A549 treated with Mapracorat at 1 μM for 4 hours (cell line): ENCODE data around the gene WNK4. TPM values are rescaled to one million over a fixed set of nuclear protein-coding genes. Genes with fewer than 3 reads are reported as not detected.

ENCODE experiments used
- total RNA-seq: library from RNA; stranded (reverse); fragments of 200-300 nt; extraction: Qiagen RNA extraction; gene quantifications from 5 replicates; pipeline ENCODE4 v1.2.3, GENCODE V29; 2022

Gene WNK4
- total RNA-seq = 1.1 to 1.8 TPM (median 1.3 TPM) in 5 replicates

DNA sequence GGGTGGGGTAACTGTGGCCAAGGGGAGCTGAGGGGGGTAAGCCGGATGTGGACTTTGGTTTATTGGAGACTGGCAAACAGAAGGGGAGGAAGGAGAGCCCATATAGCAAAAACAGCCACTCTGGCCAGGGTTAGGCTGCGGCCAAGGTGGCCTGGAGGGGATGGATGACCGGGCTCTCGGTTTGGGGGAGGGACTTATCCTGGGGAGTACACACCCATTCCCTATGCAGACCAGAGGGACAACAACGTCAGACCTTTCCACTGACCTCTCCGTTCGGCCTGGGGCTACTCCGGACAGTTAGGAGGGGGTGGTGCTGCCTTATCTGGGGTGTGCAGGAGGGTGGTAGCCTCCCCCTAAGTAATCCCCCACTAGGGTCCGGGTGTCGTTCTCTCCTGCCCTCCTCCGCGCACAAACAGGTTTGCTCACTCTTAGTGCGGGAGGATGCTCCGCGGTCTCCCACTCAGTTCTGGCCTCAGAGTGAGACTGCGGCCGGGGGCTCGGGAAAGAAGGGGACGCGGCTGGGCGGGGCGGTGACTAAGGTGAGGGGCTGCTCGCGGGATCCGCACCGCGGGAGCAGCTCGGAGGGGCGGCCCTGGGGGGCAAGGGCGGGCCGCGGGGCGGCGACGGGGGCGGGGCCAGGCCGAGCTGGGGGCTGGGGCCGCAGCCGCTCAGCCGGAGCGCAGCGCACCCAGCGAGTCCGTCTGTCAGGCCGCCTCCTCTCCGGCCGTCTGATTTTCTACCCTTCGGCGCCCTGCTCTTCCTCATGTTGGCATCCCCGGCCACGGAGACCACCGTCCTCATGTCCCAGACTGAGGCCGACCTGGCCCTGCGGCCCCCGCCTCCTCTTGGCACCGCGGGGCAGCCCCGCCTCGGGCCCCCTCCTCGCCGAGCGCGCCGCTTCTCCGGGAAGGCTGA is at the start of gene WNK4:
Gene WNK4 (plus strand): TSS at position 675 of the 915 bp plus-strand sequence. CDS start 89 bp downstream, at position 764.

DNA sequence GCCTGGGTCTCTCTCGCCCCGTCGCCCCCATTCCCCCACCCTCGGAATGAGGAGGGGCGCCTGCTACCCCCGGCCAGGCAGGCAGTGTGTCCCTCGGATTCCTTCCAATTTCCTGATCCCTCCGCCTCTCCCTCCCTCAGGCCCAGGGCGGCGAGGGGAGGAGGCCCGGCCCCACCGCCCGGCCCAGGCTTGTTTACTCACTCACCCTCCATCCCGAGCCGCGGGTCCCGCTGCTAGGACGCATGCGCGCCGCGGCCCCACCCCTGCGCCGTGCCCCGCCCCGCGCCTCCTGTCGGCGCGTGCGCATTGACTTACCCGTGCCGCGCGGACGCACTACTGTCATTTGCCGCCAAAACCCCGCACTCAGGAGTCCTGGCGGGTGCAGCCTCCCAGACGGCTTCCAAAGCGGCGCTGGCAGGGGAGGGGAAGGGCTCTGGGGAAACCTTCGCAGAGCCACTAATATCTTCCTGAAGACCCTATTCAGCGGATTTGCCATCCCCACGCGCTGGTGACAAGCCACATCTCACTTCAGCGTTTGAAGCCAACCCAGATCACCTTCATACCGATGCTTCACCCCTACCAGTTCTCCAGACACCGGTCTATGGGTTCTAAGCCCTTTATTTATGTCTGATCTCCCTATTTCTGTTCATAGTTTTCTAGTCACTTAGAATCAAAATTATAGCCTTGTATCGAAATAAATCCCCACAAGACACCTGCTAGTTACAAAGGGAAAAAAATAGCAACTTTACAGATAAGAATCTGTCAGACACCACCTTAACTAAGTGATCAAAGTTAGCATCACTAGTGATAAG is 35.4 kb upstream of the WNK4 start, which contains the start of gene EZH1:
Gene EZH1 (minus strand): TSS at position 235 of the 812 bp plus-strand sequence. CDS start 16,099 bp downstream, outside the sequence.

DNA sequence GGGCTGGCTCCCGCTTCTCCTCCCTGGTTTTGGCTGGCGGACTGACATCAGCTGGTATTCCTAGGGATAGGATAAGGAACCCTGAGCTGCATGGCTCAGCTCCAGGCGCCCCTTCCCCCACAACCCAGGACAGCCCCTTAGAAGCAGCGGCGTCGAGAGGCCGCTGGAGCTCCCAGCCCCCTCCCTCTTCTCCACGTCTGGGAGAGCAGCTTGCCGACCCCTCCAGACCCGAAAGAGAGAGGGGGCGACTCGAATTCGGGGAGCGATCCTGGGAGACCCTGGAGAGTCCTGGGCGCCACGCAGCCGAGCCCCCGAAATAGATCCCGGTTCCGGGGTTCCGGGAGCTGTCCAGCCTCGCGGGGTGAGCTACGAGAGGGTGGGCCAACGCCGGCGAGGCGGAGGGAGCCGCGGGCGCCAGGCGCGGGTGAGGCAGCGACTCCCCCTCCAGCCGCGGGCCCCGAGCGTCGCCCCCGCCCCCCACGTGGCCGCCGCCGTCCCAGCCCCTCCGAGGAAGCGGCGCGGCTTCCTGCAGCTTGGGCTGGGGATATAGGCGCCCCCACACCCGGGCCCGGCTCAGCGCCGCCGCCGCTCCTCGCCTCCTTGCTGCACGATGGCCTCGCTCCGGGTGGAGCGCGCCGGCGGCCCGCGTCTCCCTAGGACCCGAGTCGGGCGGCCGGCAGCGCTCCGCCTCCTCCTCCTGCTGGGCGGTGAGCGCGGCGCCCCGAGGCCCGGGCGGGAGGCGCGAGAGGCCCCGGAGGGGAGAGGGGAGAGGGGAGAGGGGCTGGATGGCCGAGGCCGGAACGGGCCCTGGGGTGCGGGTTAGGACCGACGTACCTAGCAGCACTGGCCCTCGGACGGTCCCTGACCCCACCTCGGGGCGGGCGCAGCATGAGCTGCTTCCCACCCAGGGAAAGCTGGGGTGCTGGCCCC is 19.5 kb upstream of the WNK4 start, which contains the start of gene RAMP2:
Gene RAMP2 (plus strand): TSS at position 576 of the 930 bp plus-strand sequence. CDS start 35 bp downstream, at position 611.

DNA sequence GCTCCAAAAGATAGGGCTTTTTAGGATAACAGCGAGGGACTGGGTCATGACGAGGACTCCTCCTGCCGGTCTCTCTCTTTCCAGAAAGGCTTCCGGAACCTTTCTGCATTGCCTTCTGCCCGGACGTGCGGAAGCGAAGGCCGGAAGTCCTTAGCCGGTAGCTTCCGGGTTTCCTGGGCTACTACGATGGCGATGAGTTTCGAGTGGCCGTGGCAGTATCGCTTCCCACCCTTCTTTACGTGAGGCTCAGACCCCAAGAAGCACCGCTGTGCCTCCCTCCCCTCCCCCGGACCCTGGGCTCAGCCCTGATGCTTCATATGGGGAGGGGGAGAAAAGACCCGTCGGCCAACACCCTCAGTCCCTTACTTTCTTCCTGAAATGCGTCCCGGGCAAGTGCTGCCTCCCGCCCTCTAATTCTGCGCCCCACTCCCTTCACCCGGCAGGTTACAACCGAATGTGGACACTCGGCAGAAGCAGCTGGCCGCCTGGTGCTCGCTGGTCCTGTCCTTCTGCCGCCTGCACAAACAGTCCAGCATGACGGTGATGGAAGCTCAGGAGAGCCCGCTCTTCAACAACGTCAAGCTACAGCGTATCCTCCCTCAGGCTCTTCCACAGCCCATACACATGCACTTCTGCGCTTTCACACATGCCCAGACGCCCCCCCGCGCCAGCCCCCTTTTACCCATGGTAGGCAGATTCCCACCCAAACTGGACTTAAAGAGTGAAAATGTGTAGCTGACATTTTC is 6.9 kb upstream of the WNK4 start, which contains the start of gene VPS25:
Gene VPS25 (plus strand): TSS at position 160 of the 746 bp plus-strand sequence. CDS start 27 bp downstream, at position 187.

DNA sequence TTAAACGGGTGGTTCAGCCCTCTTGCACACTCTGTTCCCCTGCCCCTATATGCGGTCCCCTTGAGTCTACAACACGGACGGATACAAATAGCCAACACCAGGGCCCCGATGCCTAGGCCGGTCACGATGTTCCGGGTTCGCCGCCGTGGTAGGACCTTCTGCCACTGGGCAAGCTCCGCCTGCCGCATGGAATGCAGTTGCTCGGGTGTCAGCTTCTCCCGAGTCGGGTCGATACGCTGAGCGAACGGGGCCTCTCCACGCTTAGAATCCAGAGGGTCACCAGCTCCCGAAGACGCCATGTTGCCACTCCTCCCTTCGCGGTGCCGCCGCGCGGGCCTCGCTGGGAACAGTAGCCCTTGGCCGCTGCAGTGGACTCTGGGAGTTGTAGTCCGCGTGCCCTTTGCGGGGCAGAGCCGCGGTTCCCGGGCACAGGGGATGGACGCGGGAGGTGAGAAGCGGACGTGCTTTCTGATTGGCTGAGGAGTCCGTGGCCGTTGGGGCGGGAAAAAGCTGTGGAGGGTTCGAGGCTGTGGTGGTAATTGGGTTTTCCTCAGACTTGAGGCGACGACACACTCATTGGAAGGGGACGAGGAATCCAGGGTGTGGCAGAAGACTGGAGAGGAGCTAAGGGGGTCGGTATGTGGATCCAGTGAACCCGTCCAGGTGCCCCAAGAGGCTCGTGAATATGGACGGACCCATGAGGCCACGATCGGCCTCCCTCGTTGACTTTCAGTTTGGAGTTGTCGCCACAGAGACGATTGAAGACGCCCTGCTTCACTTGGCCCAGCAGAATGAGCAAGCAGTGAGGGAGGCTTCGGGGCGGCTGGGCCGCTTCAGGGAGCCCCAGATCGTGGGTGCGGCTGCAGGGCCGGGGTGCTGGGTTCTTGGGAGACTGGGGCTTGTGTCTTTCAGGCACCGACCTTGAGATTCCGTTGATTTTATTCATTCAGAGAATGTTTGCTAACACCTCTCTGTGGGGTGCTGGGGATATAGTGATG is 18.3 kb downstream of the WNK4 start, which contains the start of the genes CNTD1 and COA3:
Gene CNTD1 (plus strand): TSS at position 479 of the 998 bp plus-strand sequence. CDS start 207 bp downstream, at position 686.
Gene COA3 (minus strand): TSS at position 322 of the 998 bp plus-strand sequence. CDS start 23 bp downstream, at position 299.

DNA sequence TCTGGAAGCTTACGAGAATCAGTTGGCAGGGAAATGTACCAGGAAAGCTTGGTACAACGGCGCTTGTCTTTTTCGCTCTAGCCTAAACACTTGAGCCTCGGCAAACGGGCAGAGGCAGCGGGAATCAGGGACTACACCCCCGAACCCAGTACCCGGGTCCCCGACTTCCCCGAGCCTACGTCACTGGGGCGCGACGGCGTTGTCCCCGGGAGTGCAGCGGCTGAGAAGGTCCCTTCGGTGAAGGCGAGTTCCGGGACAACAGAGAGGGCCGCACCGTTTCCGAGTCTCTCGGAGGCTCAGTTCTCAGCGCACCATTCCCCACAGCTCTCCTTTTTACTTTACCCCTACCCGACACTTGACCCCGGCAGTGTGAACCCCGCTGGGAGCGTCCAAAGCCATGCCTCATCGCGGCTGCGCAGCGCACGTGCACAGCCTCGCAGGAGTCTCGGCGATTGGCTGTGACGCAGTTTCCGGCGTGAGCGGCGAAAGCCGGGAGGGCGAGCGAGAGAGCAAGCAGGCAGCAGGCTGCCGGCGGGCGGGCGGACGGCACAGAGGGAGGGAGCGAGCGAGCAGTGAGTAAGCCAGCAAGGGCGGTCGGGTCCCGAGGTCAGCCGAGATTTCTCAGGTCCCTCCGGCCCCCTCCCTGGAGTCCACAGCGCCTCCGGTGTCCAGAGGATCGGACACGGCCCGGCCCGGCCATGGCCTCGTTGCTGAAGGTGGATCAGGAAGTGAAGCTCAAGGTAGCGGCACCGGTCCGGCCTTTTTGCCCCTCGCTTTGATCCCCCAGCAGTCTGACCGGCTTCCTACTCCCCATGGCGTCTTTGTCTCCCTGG is 52.7 kb downstream of the WNK4 start, which contains the start of gene PSME3:
Gene PSME3 (plus strand): TSS at position 464 of the 833 bp plus-strand sequence. CDS start 235 bp downstream, at position 699.

GRCh38 chr17:42844271-42844670 is 63.9 kb downstream of the WNK4 start, which contains the start of gene AOC2:
AOC2 (plus strand) TSS chr17:42844580; CDS start chr17:42844627, 47 bp downstream.

Other genes with a start within 250 kb of the WNK4 start
- 31.0 to 51.3 TPM (median 43.8 TPM) in 5 replicates for gene NAGLU, start 244.4 kb upstream of the WNK4 start, total RNA-seq
- 0.89 to 1.8 TPM (median 1.5 TPM) in 5 replicates for gene HSD17B1, start 227.7 kb upstream of the WNK4 start, total RNA-seq
- gene COASY, start 218.5 kb upstream of the WNK4 start, total RNA-seq = 103 to 126 TPM (median 119 TPM) in 5 replicates
- 56.9 to 68.0 TPM (median 64.9 TPM) in 5 replicates for gene MLX, start 213.5 kb upstream of the WNK4 start, total RNA-seq
- 35.1 to 37.6 TPM (median 36.0 TPM) in 5 replicates for gene PSMC3IP, start 202.9 kb upstream of the WNK4 start, total RNA-seq
- gene RETREG3, start 171.2 kb upstream of the WNK4 start, total RNA-seq = 25.8 to 27.9 TPM (median 26.7 TPM) in 5 replicates
- gene TUBG1, start 170.9 kb upstream of the WNK4 start, total RNA-seq = 132 to 150 TPM (median 141 TPM) in 5 replicates
- gene TUBG2, start 121.3 kb upstream of the WNK4 start, total RNA-seq = 19.0 to 28.2 TPM (median 23.2 TPM) in 5 replicates
- 14.3 to 19.9 TPM (median 17.6 TPM) in 5 replicates for gene PLEKHH3, start 103.6 kb upstream of the WNK4 start, total RNA-seq
- gene CCR10, start 98.8 kb upstream of the WNK4 start, total RNA-seq = 0.29 to 0.53 TPM (median 0.33 TPM) in 5 replicates
- gene CNTNAP1, start 98.1 kb upstream of the WNK4 start, total RNA-seq = 3.8 to 6.4 TPM (median 5.9 TPM) in 5 replicates
- 9.6 to 11.7 TPM (median 10.4 TPM) in 5 replicates for gene EZH1, start 35.6 kb upstream of the WNK4 start, total RNA-seq
- 0.63 to 1.7 TPM (median 0.90 TPM) in 5 replicates for gene RAMP2, start 19.4 kb upstream of the WNK4 start, total RNA-seq
- 119 to 142 TPM (median 124 TPM) in 5 replicates for gene VPS25, start 7.2 kb upstream of the WNK4 start, total RNA-seq
- gene COA3, start 18.1 kb downstream of the WNK4 start, total RNA-seq = 120 to 140 TPM (median 127 TPM) in 5 replicates
- 0.10 TPM in 1 of 5 replicates, not detected in the others for gene CNTD1, start 18.3 kb downstream of the WNK4 start, total RNA-seq
- gene BECN1, start 43.7 kb downstream of the WNK4 start, total RNA-seq = 76.5 to 95.0 TPM (median 81.2 TPM) in 5 replicates
- gene PSME3, start 52.8 kb downstream of the WNK4 start, total RNA-seq = 226 to 265 TPM (median 232 TPM) in 5 replicates
- 1.7 to 2.7 TPM (median 1.8 TPM) in 5 replicates for gene AOC2, start 64.0 kb downstream of the WNK4 start, total RNA-seq
- gene AOC3, start 70.6 kb downstream of the WNK4 start, total RNA-seq = 1.1 to 2.0 TPM (median 1.4 TPM) in 5 replicates
- not detected in 5 replicates for gene G6PC1, start 120.2 kb downstream of the WNK4 start, total RNA-seq
- gene AARSD1, start 183.8 kb downstream of the WNK4 start, total RNA-seq = 54.2 to 63.4 TPM (median 55.0 TPM) in 5 replicates
- gene PTGES3L, start 199.5 kb downstream of the WNK4 start, total RNA-seq = 0.45 to 1.3 TPM (median 1.1 TPM) in 5 replicates
- 18.3 to 23.4 TPM (median 21.1 TPM) in 5 replicates for gene RUNDC1, start 200.0 kb downstream of the WNK4 start, total RNA-seq
- 2,842 to 4,004 TPM (median 3,048 TPM) in 5 replicates for gene RPL27, start 217.8 kb downstream of the WNK4 start, total RNA-seq
- 18.7 to 21.2 TPM (median 18.8 TPM) in 5 replicates for gene IFI35, start 226.2 kb downstream of the WNK4 start, total RNA-seq
- 205 to 250 TPM (median 230 TPM) in 5 replicates for gene VAT1, start 241.8 kb downstream of the WNK4 start, total RNA-seq
- gene RND2, start 244.6 kb downstream of the WNK4 start, total RNA-seq = 0.11 to 0.19 TPM (median 0.16 TPM) in 5 replicates